GM10248 (cell line): ENCODE data around the gene NTF3.

Source experiments
- CTCF ChIA-PET: fragments of 300-600 bp; sonication (Branson Sonifier 250); formaldehyde crosslinking; extraction: SDS; loops from one replicate; lab custom pipeline; 2021; ENCODE audit warnings: antibody characterized with exemption; lab: Yijun Ruan, JAX
- POLR2A ChIA-PET: fragments of 350-650 bp; sonication (Branson Sonifier 250); formaldehyde crosslinking; extraction: SDS; loops from one replicate; lab custom pipeline; 2020; ENCODE audit warnings: antibody characterized with exemption; lab: Yijun Ruan, JAX
- DNase-seq: peaks from one replicate; pipeline ENCODE4 v3.0.0; 2012; ENCODE audit errors: extremely low spot score
- TF ChIP-seq, protein P1 (sequence below): IDR thresholded peaks from 2 replicates; pipeline ENCODE4 v1.5.1; 2012; ENCODE audit warnings: mild to moderate bottlenecking, low read depth; ENCODE audit errors: extremely low read depth, missing control alignments, control extremely low read depth

NTF3 gene

DNA sequence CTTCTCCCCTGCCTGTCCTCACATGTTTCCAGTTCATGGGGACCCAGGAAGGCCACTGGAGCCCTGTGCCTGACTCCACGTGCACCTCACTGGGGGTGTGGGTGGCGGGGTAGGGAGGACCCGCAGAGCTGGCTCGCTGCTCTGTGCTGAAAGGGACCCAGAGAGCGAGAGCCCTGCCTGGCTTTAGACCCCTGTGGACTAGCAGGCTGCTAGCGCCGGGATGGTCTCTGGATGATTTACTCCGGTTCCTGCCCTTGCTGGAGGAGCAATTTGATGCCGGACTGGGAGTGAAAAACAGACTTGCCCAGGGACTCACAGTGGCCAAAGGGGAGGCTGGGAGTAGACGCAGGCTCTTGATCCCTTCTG lies 49.0 kb downstream of the NTF3 start:
- TF ChIP-seq, protein P1, sequence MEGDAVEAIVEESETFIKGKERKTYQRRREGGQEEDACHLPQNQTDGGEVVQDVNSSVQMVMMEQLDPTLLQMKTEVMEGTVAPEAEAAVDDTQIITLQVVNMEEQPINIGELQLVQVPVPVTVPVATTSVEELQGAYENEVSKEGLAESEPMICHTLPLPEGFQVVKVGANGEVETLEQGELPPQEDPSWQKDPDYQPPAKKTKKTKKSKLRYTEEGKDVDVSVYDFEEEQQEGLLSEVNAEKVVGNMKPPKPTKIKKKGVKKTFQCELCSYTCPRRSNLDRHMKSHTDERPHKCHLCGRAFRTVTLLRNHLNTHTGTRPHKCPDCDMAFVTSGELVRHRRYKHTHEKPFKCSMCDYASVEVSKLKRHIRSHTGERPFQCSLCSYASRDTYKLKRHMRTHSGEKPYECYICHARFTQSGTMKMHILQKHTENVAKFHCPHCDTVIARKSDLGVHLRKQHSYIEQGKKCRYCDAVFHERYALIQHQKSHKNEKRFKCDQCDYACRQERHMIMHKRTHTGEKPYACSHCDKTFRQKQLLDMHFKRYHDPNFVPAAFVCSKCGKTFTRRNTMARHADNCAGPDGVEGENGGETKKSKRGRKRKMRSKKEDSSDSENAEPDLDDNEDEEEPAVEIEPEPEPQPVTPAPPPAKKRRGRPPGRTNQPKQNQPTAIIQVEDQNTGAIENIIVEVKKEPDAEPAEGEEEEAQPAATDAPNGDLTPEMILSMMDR, result no peak
- ChIA-PET CTCF (no interaction called here), POLR2A (no interaction called here)
- no peak for DNase-seq

DNA sequence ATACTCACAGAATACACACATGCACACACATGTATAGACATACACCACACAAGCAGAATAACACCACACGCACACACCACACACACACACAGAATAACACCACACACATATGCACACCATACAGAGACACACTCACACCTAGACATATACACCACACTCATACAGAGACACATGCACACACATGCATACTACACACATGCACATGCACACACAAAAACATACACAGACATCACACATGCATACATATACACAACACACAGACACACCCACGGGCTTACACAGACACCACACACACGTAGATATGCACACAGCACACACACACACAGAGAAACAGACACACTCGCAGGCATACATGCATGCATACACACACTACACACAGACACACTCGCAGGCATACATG lies 49.7 kb downstream of the NTF3 start:
- ChIA-PET POLR2A (no interaction called here), CTCF (no interaction called here)
- TF ChIP-seq, protein P1, result no peak
- no peak for DNase-seq

GRCh38 chr12:5484426-5484825 lies 52.5 kb downstream of the NTF3 start:
- no peak for DNase-seq
- CTCF ChIA-PET, result no interaction called here
- POLR2A ChIA-PET, result no interaction called here
- TF ChIP-seq, protein P1, result no peak

GRCh38 chr12:5485454-5485853 lies 53.5 kb downstream of the NTF3 start:
- no peak for DNase-seq
- POLR2A ChIA-PET, result no interaction called here
- TF ChIP-seq, protein P1, result no peak
- CTCF ChIA-PET, result interaction anchor here (0.9 kb wide), 1 partner anchor 9 kb away, joined by 3 read pairs; no protein-coding TSS in a partner anchor

GRCh38 chr12:5487076-5487475 lies 55.2 kb downstream of the NTF3 start:
- POLR2A ChIA-PET, result no interaction called here
- DNase-seq, result no peak
- TF ChIP-seq, protein P1, result no peak
- CTCF ChIA-PET, result no interaction called here

- ChIA-PET CTCF (interaction anchor here (1.0 kb wide), 1 partner anchor 13 kb away, joined by 3 read pairs; no protein-coding TSS in a partner anchor), POLR2A (no interaction called here)
- no peak for DNase-seq
- TF ChIP-seq, protein P1, result no peak
Measured at GRCh38 chr12:5487948-5488625, 56.2 kb downstream of the NTF3 start.
